Measurements from ENCODE around the gene GPR132. TPM values are rescaled to one million over a fixed set of nuclear protein-coding genes. Genes with fewer than 3 reads are reported as not detected.
A peak's percentile ranks its signal among the peaks of the same experiment; 100 is the strongest.

GPR132 gene
- total RNA-seq, 2 donors from 2014 or later, result 43.4 to 47.1 TPM

- peak; percentile 60 for ATAC-seq
- Mint-ChIP-seq H3K27me3 (no peaks in the 10 kb centered on the region), H3K4me3 (peak overlapping the region; percentile 86), H3K27ac (peak overlapping the region; percentile 86), H3K4me1 (peaks cover 15% of the 10 kb centered on the region), H3K36me3 (ENCODE audit: low read depth) (no peaks in the 10 kb centered on the region)
- DNase-seq, result no peak
- H3K9me3 ChIP-seq (ENCODE audit: control insufficient read depth, low read length, poor library complexity, severe bottlenecking), result no peaks in the 10 kb centered on the region
These were observed 11.8 kb upstream of the GPR132 start for GRCh38 chr14:105076805-105077648.

- DNase-seq (no peak), ATAC-seq (no peak)
- peaks cover 18% of the 10 kb centered on the region for H3K4me1 Mint-ChIP-seq
- H3K9me3 ChIP-seq (ENCODE audit: control insufficient read depth, low read length, poor library complexity, severe bottlenecking), result no peaks in the 10 kb centered on the region
- H3K27ac Mint-ChIP-seq, result peak overlapping the region; percentile 86
- peak overlapping the region; percentile 86 for H3K4me3 Mint-ChIP-seq
- no peaks in the 10 kb centered on the region for H3K27me3 Mint-ChIP-seq
- no peaks in the 10 kb centered on the region for H3K36me3 Mint-ChIP-seq (ENCODE audit: low read depth)
These were observed 11.1 kb upstream of the GPR132 start for GRCh38 chr14:105076296-105076804.

- peaks cover 16% of the 10 kb centered on the region for H3K4me1 Mint-ChIP-seq
- H3K9me3 ChIP-seq (ENCODE audit: control insufficient read depth, low read length, poor library complexity, severe bottlenecking), result no peaks in the 10 kb centered on the region
- DNase-seq (no peak), ATAC-seq (peak; percentile 52)
- H3K36me3 Mint-ChIP-seq (ENCODE audit: low read depth), result no peaks in the 10 kb centered on the region
- H3K4me3 Mint-ChIP-seq, result peak overlapping the region; percentile 33
- H3K27ac Mint-ChIP-seq, result no peak overlapping the region
- H3K27me3 Mint-ChIP-seq, result no peaks in the 10 kb centered on the region
These were observed 10.4 kb upstream of the GPR132 start for GRCh38 chr14:105075379-105076295.

- ATAC-seq (no peak), DNase-seq (no peak)
- Mint-ChIP-seq H3K27me3 (no peaks in the 10 kb centered on the region), H3K4me3 (no peak overlapping the region), H3K27ac (no peak overlapping the region), H3K36me3 (ENCODE audit: low read depth) (no peaks in the 10 kb centered on the region), H3K4me1 (peaks cover 24% of the 10 kb centered on the region)
- H3K9me3 ChIP-seq (ENCODE audit: control insufficient read depth, low read length, poor library complexity, severe bottlenecking), result no peaks in the 10 kb centered on the region
These were observed 9.4 kb upstream of the GPR132 start for GRCh38 chr14:105074601-105075053.

- H3K9me3 ChIP-seq (ENCODE audit: control insufficient read depth, low read length, poor library complexity, severe bottlenecking), result no peaks in the 10 kb centered on the region
- no peak overlapping the region for H3K4me3 Mint-ChIP-seq
- H3K27me3 Mint-ChIP-seq, result no peaks in the 10 kb centered on the region
- H3K27ac Mint-ChIP-seq, result no peak overlapping the region
- no peak for DNase-seq
- H3K36me3 Mint-ChIP-seq (ENCODE audit: low read depth), result no peaks in the 10 kb centered on the region
- H3K4me1 Mint-ChIP-seq, result peaks cover 28% of the 10 kb centered on the region
- ATAC-seq, result no peak
These were observed 8.7 kb upstream of the GPR132 start for GRCh38 chr14:105073720-105074600.

- no peak for ATAC-seq
- no peaks in the 10 kb centered on the region for H3K9me3 ChIP-seq (ENCODE audit: control insufficient read depth, low read length, poor library complexity, severe bottlenecking)
- DNase-seq, result no peak
- H3K27ac Mint-ChIP-seq, result no peak overlapping the region
- H3K27me3 Mint-ChIP-seq, result no peaks in the 10 kb centered on the region
- H3K4me1 Mint-ChIP-seq, result peaks cover 31% of the 10 kb centered on the region
- H3K36me3 Mint-ChIP-seq (ENCODE audit: low read depth), result no peaks in the 10 kb centered on the region
- H3K4me3 Mint-ChIP-seq, result peak overlapping the region; percentile 12
These were observed 7.9 kb upstream of the GPR132 start for GRCh38 chr14:105072892-105073719.

- Mint-ChIP-seq H3K36me3 (ENCODE audit: low read depth) (no peaks in the 10 kb centered on the region), H3K27ac (no peak overlapping the region), H3K4me1 (peaks cover 32% of the 10 kb centered on the region), H3K27me3 (no peaks in the 10 kb centered on the region), H3K4me3 (no peak overlapping the region)
- H3K9me3 ChIP-seq (ENCODE audit: control insufficient read depth, low read length, poor library complexity, severe bottlenecking), result no peaks in the 10 kb centered on the region
- DNase-seq, result no peak
- ATAC-seq, result no peak
These were observed 7.2 kb upstream of the GPR132 start for GRCh38 chr14:105072381-105072861.

- ATAC-seq (no peak), DNase-seq (no peak)
- Mint-ChIP-seq H3K27me3 (no peaks in the 10 kb centered on the region), H3K36me3 (ENCODE audit: low read depth) (no peaks in the 10 kb centered on the region), H3K27ac (no peak overlapping the region), H3K4me1 (peaks cover 32% of the 10 kb centered on the region), H3K4me3 (no peak overlapping the region)
- no peaks in the 10 kb centered on the region for H3K9me3 ChIP-seq (ENCODE audit: control insufficient read depth, low read length, poor library complexity, severe bottlenecking)
These were observed 6.7 kb upstream of the GPR132 start for GRCh38 chr14:105071942-105072341.

GRCh38 chr14:105071326-105071725 lies 6.1 kb upstream of the GPR132 start:
- no peaks in the 10 kb centered on the region for H3K9me3 ChIP-seq (ENCODE audit: control insufficient read depth, low read length, poor library complexity, severe bottlenecking)
- no peak overlapping the region for H3K27ac Mint-ChIP-seq
- DNase-seq, result no peak
- no peaks in the 10 kb centered on the region for H3K27me3 Mint-ChIP-seq
- peaks cover 29% of the 10 kb centered on the region for H3K4me1 Mint-ChIP-seq
- H3K4me3 Mint-ChIP-seq, result peak overlapping the region; percentile 59
- no peaks in the 10 kb centered on the region for H3K36me3 Mint-ChIP-seq (ENCODE audit: low read depth)
- no peak for ATAC-seq

- Mint-ChIP-seq H3K4me1 (peaks cover 32% of the 10 kb centered on the region), H3K4me3 (no peak overlapping the region), H3K27ac (peak overlapping the region; percentile 99), H3K27me3 (no peaks in the 10 kb centered on the region), H3K36me3 (ENCODE audit: low read depth) (no peaks in the 10 kb centered on the region)
- ATAC-seq, result no peak
- DNase-seq, result no peak
- H3K9me3 ChIP-seq (ENCODE audit: control insufficient read depth, low read length, poor library complexity, severe bottlenecking), result no peaks in the 10 kb centered on the region
These were observed 5.5 kb upstream of the GPR132 start for GRCh38 chr14:105070760-105071137.

- H3K27me3 Mint-ChIP-seq, result no peaks in the 10 kb centered on the region
- H3K4me1 Mint-ChIP-seq, result peaks cover 36% of the 10 kb centered on the region
- no peaks in the 10 kb centered on the region for H3K9me3 ChIP-seq (ENCODE audit: control insufficient read depth, low read length, poor library complexity, severe bottlenecking)
- DNase-seq (peak in 1 of 3 donors; percentile 8), ATAC-seq (no peak)
- peak overlapping the region; percentile 53 for H3K4me3 Mint-ChIP-seq
- no peaks in the 10 kb centered on the region for H3K36me3 Mint-ChIP-seq (ENCODE audit: low read depth)
- H3K27ac Mint-ChIP-seq, result peak overlapping the region; percentile 99
These were observed 4.9 kb upstream of the GPR132 start for GRCh38 chr14:105069871-105070759.

All from T-helper 17 cell (primary cell).